Activated CD4-positive, alpha-beta T cell treated with anti-CD3 and anti-CD28 coated beads, Interleukin-2, amount 10 ng/mL, durations not matched to agents 7 days and 5 days (primary cell): ENCODE data around the gene HDAC5. TPM values are rescaled to one million over a fixed set of nuclear protein-coding genes. Genes with fewer than 3 reads are reported as not detected.

Experiments
- CTCF ChIA-PET: fragments of 350-600 bp; sonication (Branson Sonifier 250); formaldehyde crosslinking; loops from one replicate; lab custom pipeline; 2021; ENCODE audit warnings: antibody characterized with exemption; lab: Charles Lee
- POLR2A ChIA-PET: fragments of 350-600 bp; sonication (Branson Sonifier 250); formaldehyde crosslinking; loops from one replicate; lab custom pipeline; 2021; ENCODE audit warnings: antibody characterized with exemption; lab: Charles Lee
- DNase-seq: peaks from one replicate; pipeline ENCODE4 v3.0.0-alpha.2; 2020
- H3K27ac Mint-ChIP-seq: one replicate; pipeline ENCODE4 v1.8.0; 2021; ENCODE audit warnings: mild to moderate bottlenecking, moderate library complexity, mixed read lengths
- H3K27me3 Mint-ChIP-seq: one replicate; pipeline ENCODE4 v1.8.0; 2021; ENCODE audit warnings: mixed read lengths
- H3K36me3 Mint-ChIP-seq: one replicate; pipeline ENCODE4 v1.8.0; 2021; ENCODE audit warnings: low read depth, mixed read lengths
- H3K4me1 Mint-ChIP-seq: one replicate; pipeline ENCODE4 v1.8.0; 2021; ENCODE audit warnings: mixed read lengths
- H3K4me3 Mint-ChIP-seq: one replicate; pipeline ENCODE4 v1.8.0; 2021; ENCODE audit warnings: mild to moderate bottlenecking, moderate library complexity, mixed read lengths
- H3K9me3 Mint-ChIP-seq: one replicate; pipeline ENCODE4 v1.8.0; 2021; ENCODE audit warnings: mixed read lengths
- total RNA-seq, 2 experiments: library from RNA; stranded (reverse); gene quantifications; one replicate each; pipeline ENCODE4 v1.2.3, GENCODE V29; 2021

The HDAC5 gene
- total RNA-seq, 2 experiments from 2014 or later = 27.0 to 32.3 TPM

- ChIA-PET POLR2A (interaction anchor here (0.7 kb wide), 1 partner anchor 11 kb away, joined by 4 read pairs; no protein-coding TSS in a partner anchor), CTCF (no interaction called here)
- Mint-ChIP-seq H3K27me3 (no peaks in the 10 kb centered on the region), H3K36me3 (no peaks in the 10 kb centered on the region), H3K4me3 (no peak overlapping the region), H3K9me3 (no peaks in the 10 kb centered on the region), H3K4me1 (peaks cover 25% of the 10 kb centered on the region), H3K27ac (no peak overlapping the region)
- no peak for DNase-seq
These were observed 9.3 kb downstream of the HDAC5 start for GRCh38 chr17:44113868-44114840.

GRCh38 chr17:44113382-44113781, 10.1 kb downstream of the HDAC5 start:
- POLR2A ChIA-PET = no interaction called here
- H3K27me3 Mint-ChIP-seq = no peaks in the 10 kb centered on the region
- CTCF ChIA-PET = no interaction called here
- no peaks in the 10 kb centered on the region for H3K9me3 Mint-ChIP-seq
- no peak for DNase-seq
- no peak overlapping the region for H3K4me3 Mint-ChIP-seq
- H3K36me3 Mint-ChIP-seq = no peaks in the 10 kb centered on the region
- H3K27ac Mint-ChIP-seq = no peak overlapping the region
- H3K4me1 Mint-ChIP-seq = peaks cover 22% of the 10 kb centered on the region

GRCh38 chr17:44112284-44113280, 10.9 kb downstream of the HDAC5 start:
- Mint-ChIP-seq H3K4me3 (no peak overlapping the region), H3K9me3 (no peaks in the 10 kb centered on the region), H3K27ac (peak overlapping the region; percentile 36), H3K36me3 (no peaks in the 10 kb centered on the region), H3K4me1 (peaks cover 22% of the 10 kb centered on the region), H3K27me3 (no peaks in the 10 kb centered on the region)
- DNase-seq = no peak
- CTCF ChIA-PET = interaction anchor here (0.7 to 2.0 kb wide), 5 partner anchors 7 to 251 kb away, joined by 3 to 14 read pairs (median 3); partner anchors contain the start of genes FAM171A2 and HDAC5
- POLR2A ChIA-PET = interaction anchor here (0.6 kb wide), 1 partner anchor 181 kb away, joined by 3 read pairs; no protein-coding TSS in a partner anchor

- Mint-ChIP-seq H3K4me3 (peak overlapping the region; percentile 28), H3K27me3 (no peaks in the 10 kb centered on the region), H3K9me3 (no peaks in the 10 kb centered on the region), H3K4me1 (peaks cover 22% of the 10 kb centered on the region), H3K36me3 (no peaks in the 10 kb centered on the region), H3K27ac (no peak overlapping the region)
- POLR2A ChIA-PET = interaction anchor here (0.6 kb wide), 1 partner anchor 180 kb away, joined by 3 read pairs; no protein-coding TSS in a partner anchor
- CTCF ChIA-PET = interaction anchor here (0.9 to 2.0 kb wide), 4 partner anchors 8 to 252 kb away, joined by 3 to 14 read pairs (median 3); partner anchors contain the start of genes FAM171A2 and HDAC5
- DNase-seq = no peak
These were observed 11.7 kb downstream of the HDAC5 start for GRCh38 chr17:44111777-44112176.

- Mint-ChIP-seq H3K36me3 (no peaks in the 10 kb centered on the region), H3K27ac (no peak overlapping the region), H3K4me1 (peaks cover 22% of the 10 kb centered on the region), H3K4me3 (peak overlapping the region; percentile 30), H3K27me3 (no peaks in the 10 kb centered on the region), H3K9me3 (no peaks in the 10 kb centered on the region)
- peak; percentile 65 for DNase-seq
- ChIA-PET POLR2A (no interaction called here), CTCF (interaction anchor here (0.9 to 2.0 kb wide), 4 partner anchors 9 to 44 kb away, joined by 3 to 14 read pairs (median 3); partner anchors contain the start of genes HDAC5 and LSM12)
These were observed 12.4 kb downstream of the HDAC5 start for GRCh38 chr17:44110823-44111633.

- no peaks in the 10 kb centered on the region for H3K9me3 Mint-ChIP-seq
- POLR2A ChIA-PET = no interaction called here
- CTCF ChIA-PET = interaction anchor here (1.2 kb wide), 1 partner anchor 43 kb away, joined by 3 read pairs; the partner anchor contains the start of gene LSM12
- no peak overlapping the region for H3K4me3 Mint-ChIP-seq
- H3K36me3 Mint-ChIP-seq = no peaks in the 10 kb centered on the region
- DNase-seq = no peak
- H3K27me3 Mint-ChIP-seq = no peaks in the 10 kb centered on the region
- peaks cover 22% of the 10 kb centered on the region for H3K4me1 Mint-ChIP-seq
- H3K27ac Mint-ChIP-seq = no peak overlapping the region
These were observed 13.3 kb downstream of the HDAC5 start for GRCh38 chr17:44110011-44110686.

- H3K27ac Mint-ChIP-seq = no peak overlapping the region
- no peaks in the 10 kb centered on the region for H3K27me3 Mint-ChIP-seq
- H3K4me1 Mint-ChIP-seq = peaks cover 22% of the 10 kb centered on the region
- CTCF ChIA-PET = interaction anchor here (1.1 kb wide), 1 partner anchor 9 kb away, joined by 3 read pairs; no protein-coding TSS in a partner anchor
- no peak overlapping the region for H3K4me3 Mint-ChIP-seq
- DNase-seq = no peak
- H3K36me3 Mint-ChIP-seq = no peaks in the 10 kb centered on the region
- no peaks in the 10 kb centered on the region for H3K9me3 Mint-ChIP-seq
- POLR2A ChIA-PET = interaction anchor here (0.6 kb wide), 1 partner anchor 32 kb away, joined by 3 read pairs; no protein-coding TSS in a partner anchor
These were observed 14.2 kb downstream of the HDAC5 start for GRCh38 chr17:44109312-44109630.

- no peak for DNase-seq
- Mint-ChIP-seq H3K9me3 (no peaks in the 10 kb centered on the region), H3K4me3 (no peak overlapping the region), H3K27me3 (no peaks in the 10 kb centered on the region), H3K27ac (no peak overlapping the region), H3K4me1 (peaks cover 22% of the 10 kb centered on the region), H3K36me3 (no peaks in the 10 kb centered on the region)
- CTCF ChIA-PET = interaction anchor here (1.0 to 1.1 kb wide), 2 partner anchors 9 to 15 kb away, joined by 3 read pairs; partner anchors contain the start of gene HDAC5
- POLR2A ChIA-PET = interaction anchor here (0.6 kb wide), 1 partner anchor 33 kb away, joined by 3 read pairs; no protein-coding TSS in a partner anchor
These were observed 14.8 kb downstream of the HDAC5 start for GRCh38 chr17:44108440-44109311.

- Mint-ChIP-seq H3K4me3 (no peak overlapping the region), H3K27me3 (no peaks in the 10 kb centered on the region), H3K27ac (no peak overlapping the region), H3K4me1 (peaks cover 17% of the 10 kb centered on the region), H3K36me3 (no peaks in the 10 kb centered on the region), H3K9me3 (no peaks in the 10 kb centered on the region)
- CTCF ChIA-PET = interaction anchor here (0.6 to 1.1 kb wide), 3 partner anchors 9 to 758 kb away, joined by 3 to 4 read pairs (median 4); no protein-coding TSS in a partner anchor
- no peak for DNase-seq
- POLR2A ChIA-PET = interaction anchor here (0.6 kb wide), 1 partner anchor 77 kb away, joined by 4 read pairs; no protein-coding TSS in a partner anchor
These were observed 16.6 kb downstream of the HDAC5 start for GRCh38 chr17:44106801-44107200.

GRCh38 chr17:44105941-44106340, 17.5 kb downstream of the HDAC5 start:
- CTCF ChIA-PET = interaction anchor here (0.6 to 1.4 kb wide), 3 partner anchors 10 to 170 kb away, joined by 4 to 6 read pairs (median 5); no protein-coding TSS in a partner anchor
- H3K4me3 Mint-ChIP-seq = no peak overlapping the region
- H3K9me3 Mint-ChIP-seq = no peaks in the 10 kb centered on the region
- H3K4me1 Mint-ChIP-seq = peaks cover 9% of the 10 kb centered on the region
- H3K27ac Mint-ChIP-seq = no peak overlapping the region
- H3K36me3 Mint-ChIP-seq = no peaks in the 10 kb centered on the region
- POLR2A ChIA-PET = no interaction called here
- DNase-seq = no peak
- H3K27me3 Mint-ChIP-seq = no peaks in the 10 kb centered on the region
